ENCODE results near the gene C16orf96.

C16orf96 gene

DNA sequence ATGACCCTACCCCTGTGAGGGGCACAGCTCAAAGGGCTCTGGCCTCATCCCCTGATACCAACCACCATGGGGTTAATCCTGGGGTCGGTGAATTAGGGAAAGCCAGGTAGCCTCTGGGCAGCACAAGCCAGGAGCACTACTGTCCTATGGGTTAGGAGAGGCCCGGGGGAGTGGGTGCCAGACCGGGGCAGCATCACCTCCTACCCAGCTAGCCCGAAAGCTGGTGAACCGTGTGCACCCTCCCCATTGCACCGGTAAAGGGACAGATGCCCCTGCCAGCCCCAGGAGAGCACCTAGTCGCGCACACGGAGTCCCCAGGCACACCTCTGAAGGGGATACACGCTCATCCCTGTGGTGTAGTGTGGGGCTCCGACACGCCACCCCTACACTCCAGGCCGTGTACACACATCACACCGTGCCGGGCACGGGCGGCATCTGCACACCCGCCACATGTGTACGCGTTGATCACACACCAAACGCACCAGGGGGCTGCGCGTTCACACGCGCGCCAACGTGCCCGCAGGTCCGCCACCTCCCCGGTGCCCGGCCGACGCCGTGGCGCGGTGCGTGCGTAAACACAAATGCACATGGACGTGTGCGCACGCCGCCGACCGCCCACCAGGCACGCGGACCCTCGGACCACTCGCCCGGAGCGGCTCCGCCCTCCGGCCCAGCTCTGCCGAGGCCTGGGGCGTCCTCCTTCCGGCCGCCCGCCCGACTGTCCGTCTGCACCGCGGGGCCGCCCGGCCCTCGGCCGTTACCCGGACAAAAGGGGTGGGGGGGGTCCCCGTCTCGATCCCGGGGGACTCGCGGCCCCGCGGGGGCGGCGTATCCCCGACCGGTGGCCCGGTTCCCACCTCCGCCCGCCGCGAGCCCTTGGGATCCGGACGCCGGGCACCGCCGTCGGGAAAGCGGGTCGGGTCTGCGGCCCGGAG lies 57.8 kb downstream of the C16orf96 start:
- H3K4me3 ChIP-seq (ENCODE audit: control insufficient read depth, low read depth, low read length) = peak overlapping the region; percentile 66
- TF ChIP-seq, protein P1, sequence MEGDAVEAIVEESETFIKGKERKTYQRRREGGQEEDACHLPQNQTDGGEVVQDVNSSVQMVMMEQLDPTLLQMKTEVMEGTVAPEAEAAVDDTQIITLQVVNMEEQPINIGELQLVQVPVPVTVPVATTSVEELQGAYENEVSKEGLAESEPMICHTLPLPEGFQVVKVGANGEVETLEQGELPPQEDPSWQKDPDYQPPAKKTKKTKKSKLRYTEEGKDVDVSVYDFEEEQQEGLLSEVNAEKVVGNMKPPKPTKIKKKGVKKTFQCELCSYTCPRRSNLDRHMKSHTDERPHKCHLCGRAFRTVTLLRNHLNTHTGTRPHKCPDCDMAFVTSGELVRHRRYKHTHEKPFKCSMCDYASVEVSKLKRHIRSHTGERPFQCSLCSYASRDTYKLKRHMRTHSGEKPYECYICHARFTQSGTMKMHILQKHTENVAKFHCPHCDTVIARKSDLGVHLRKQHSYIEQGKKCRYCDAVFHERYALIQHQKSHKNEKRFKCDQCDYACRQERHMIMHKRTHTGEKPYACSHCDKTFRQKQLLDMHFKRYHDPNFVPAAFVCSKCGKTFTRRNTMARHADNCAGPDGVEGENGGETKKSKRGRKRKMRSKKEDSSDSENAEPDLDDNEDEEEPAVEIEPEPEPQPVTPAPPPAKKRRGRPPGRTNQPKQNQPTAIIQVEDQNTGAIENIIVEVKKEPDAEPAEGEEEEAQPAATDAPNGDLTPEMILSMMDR (conservative IDR thresholded peaks at IDR 0.05; ENCODE audit: control insufficient read depth, insufficient read depth, low read depth, low read length) = no peak
- DNase-seq (ENCODE audit: low read depth) = peak; percentile 35

- TF ChIP-seq, protein P1 (conservative IDR thresholded peaks at IDR 0.05; ENCODE audit: control insufficient read depth, insufficient read depth, low read depth, low read length) = no peak
- H3K4me3 ChIP-seq (ENCODE audit: control insufficient read depth, low read depth, low read length) = peak within 1 kb of the TSS; percentile 66
- peak; percentile 83 for DNase-seq (ENCODE audit: low read depth)
Observed at GRCh38 chr16:4614571-4615383, 58.6 kb downstream of the C16orf96 start, which contains the start of gene UBALD1. Gene UBALD1 (minus strand): TSS chr16:4614888. CDS start chr16:4614797, 91 bp downstream.

GRCh38 chr16:4615384-4616046 lies 59.4 kb downstream of the C16orf96 start:
- H3K4me3 ChIP-seq (ENCODE audit: control insufficient read depth, low read depth, low read length) = peak overlapping the region; percentile 49
- no peak for DNase-seq (ENCODE audit: low read depth)

DNA sequence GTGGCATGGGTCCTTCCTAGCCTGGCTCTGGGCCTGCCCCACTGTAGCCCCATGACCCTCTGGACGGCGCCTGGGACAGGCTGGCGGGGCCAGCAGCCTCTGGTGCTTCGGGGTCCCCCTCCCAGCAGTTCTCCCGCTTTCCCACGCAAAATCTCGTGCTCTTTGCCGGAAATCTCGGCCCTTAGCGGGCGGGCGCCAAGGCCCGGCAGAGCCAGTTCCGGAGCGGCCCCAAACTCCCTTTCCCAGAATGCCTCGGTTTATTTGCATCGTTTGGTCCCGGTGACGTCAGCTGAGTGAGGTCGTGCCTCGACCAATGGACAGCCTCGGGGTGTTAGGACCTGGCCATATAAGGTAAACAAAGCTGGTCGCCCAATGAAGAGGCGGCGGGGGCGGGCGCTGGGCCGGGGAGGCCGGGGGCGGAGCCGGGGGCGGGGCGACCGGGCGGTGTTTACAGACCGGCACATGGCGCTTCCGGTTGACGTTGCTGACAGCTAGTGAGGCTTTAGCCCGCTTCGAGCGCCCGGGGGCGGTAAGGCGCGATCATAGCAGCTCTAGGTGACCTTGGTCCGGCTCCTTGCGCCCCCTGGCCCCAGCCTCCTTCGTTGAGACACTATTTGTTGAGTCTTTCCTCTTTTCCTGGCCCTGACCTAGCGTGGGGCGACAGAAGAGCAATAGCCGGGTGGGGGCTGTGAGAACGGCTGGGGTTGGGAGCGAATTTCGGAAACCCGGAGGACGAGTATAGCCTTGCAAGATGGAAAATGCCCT lies 60.1 kb downstream of the C16orf96 start:
- peak overlapping the region; percentile 47 for H3K4me3 ChIP-seq (ENCODE audit: control insufficient read depth, low read depth, low read length)
- TF ChIP-seq, protein P1 (conservative IDR thresholded peaks at IDR 0.05; ENCODE audit: control insufficient read depth, insufficient read depth, low read depth, low read length) = peak; percentile 19
- DNase-seq (ENCODE audit: low read depth) = peak; percentile 100

More at GRCh38 chr16:4615384-4616046, 59.4 kb downstream of the C16orf96 start:
- TF ChIP-seq, protein P1 (conservative IDR thresholded peaks at IDR 0.05; ENCODE audit: control insufficient read depth, insufficient read depth, low read depth, low read length) = no peak

DNA sequence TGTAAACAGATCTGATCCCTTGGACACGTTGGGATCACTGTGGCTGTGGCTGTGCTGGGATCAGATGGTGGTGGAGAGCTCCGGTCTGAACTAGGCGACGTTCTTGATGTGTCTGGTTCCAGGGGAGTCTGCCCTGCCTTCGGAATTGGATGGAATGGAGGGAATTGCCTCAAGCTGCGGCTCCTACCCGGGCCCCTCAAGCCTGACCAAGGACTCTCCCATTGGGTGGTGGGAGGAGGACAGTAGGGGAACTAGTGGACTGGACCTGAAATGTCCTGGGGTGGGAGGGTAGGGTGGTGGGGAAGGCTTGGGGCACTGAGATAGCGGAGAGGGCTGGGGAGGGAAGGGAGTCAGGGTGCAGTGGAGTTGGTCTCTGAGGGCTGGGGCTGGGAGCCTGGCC lies 61.7 kb downstream of the C16orf96 start:
- no peak for DNase-seq (ENCODE audit: low read depth)
- TF ChIP-seq, protein P1 (conservative IDR thresholded peaks at IDR 0.05; ENCODE audit: control insufficient read depth, insufficient read depth, low read depth, low read length) = no peak
- no peak overlapping the region for H3K4me3 ChIP-seq (ENCODE audit: control insufficient read depth, low read depth, low read length)

Data from fibroblast of mammary gland (primary cell).